Pancreas (tissue), 10 donors: ENCODE results near the gene RHOT2. TPM values are rescaled to one million over a fixed set of nuclear protein-coding genes. Genes with fewer than 3 reads are reported as not detected.

Experiments used
- ATAC-seq, 4 donors: fragments of 200-7000 bp; cut with Tn5 transposase; one replicate each; pipeline versions ENCODE4 v1.8.0 to v1.9.1; 2020; ENCODE audit warnings: mild to moderate bottlenecking in 4 of 4, moderate library complexity in 4 of 4
- DNase-seq, 6 donors: peaks; one replicate each; pipeline ENCODE4 v3.0.0-alpha.2; 2020
- FAIRE-seq: peaks from 2 replicates; lab custom pipeline; 2012; peaks lifted over from hg19 to GRCh38; lab: Jason Lieb, UNC
- H3K27ac ChIP-seq, 4 donors: fragments of 200-600 bp; sonication (generic); 1 replicate in 3 of 4; 2 replicates in 1 of 4; pipeline versions ENCODE4 v1.5.0 to v1.8.0; 2020
- H3K27me3 ChIP-seq, 4 donors: fragments of 200-600 bp; one replicate each; pipeline ENCODE4 v1.8.0; 2021
- H3K36me3 ChIP-seq, 3 donors: fragments of 200-600 bp; sonication (generic) in 1 of 3; one replicate each; pipeline versions ENCODE4 v1.5.0 to v1.8.0; 2020 to 2021
- H3K4me1 ChIP-seq, 3 donors: fragments of 200-600 bp; one replicate each; pipeline ENCODE4 v1.8.0; 2021
- H3K4me3 ChIP-seq, 4 donors: fragments of 200-600 bp; sonication (generic) in 2 of 4; one replicate each; pipeline versions ENCODE4 v1.5.0 to v1.8.0; 2020 to 2021
- H3K9me3 ChIP-seq, 4 donors: fragments of 200-600 bp; one replicate each; pipeline ENCODE4 v1.8.0; 2021
- CTCF ChIP-seq, 4 donors: fragments of 200-600 bp; sonication (generic) in 3 of 4; IDR thresholded peaks; one replicate each; pipeline versions ENCODE4 v1.5.0 to v1.8.0; 2021; ENCODE audit warnings: antibody characterized with exemption in 4 of 4
- WGBS, 2 donors: extraction: QIAGEN DNeasy Blood & Tissue Kit; methylation state at CpG; one replicate each; pipeline ENCODE4 v1.1.7; 2013; 5-methylcytosine and 5-hydroxymethylcytosine counted together
- intact Hi-C, 3 donors: fragments of 100-400 bp; cut with DNase I; formaldehyde crosslinking; loops; one replicate each; pipeline versions ENCODE4 v1.11.1 to v1.14.2; 2022
- polyA plus RNA-seq, 2 donors: library from polyadenylated mRNA; stranded (reverse); fragments of 200-250 nt; gene quantifications; one replicate each; pipeline ENCODE4 v1.2.3, GENCODE V29; 2013
- total RNA-seq, 6 donors: library from RNA; stranded (reverse); fragmentation: NEBNext Ultra II Directional in 4 of 6; extraction: Animal tissue kit (Norgen Biotek cat#: 25700) in 4 of 6; gene quantifications; one replicate each; pipeline versions ENCODE4 v1.2.1 to v1.2.4, GENCODE V29; 2021 to 2023
- donor health status: healthy with polysubstance abuse.
- donor health status: DM: no; HTN: no; CAD: no; lungs with moderate emphysema.
- donor health status: DM: no; HTN: no; CAD: no.
- donor health status: control.
- donor health status: control.
- donor health status: Bipolar disorder and iron deficiency.
- donor health status: DM: yes; HTN: yes; CAD: no.
- donor health status: DM: no; HTN: no; CAD: no.
- donor health status: DM: no; HTN: no; CAD: no.
- donor health status: DM: yes; HTN: yes; CAD: no.

Gene RHOT2
- total and polyA plus RNA-seq, 8 donors: 33.5 to 265 (median 48.8) TPM

DNA sequence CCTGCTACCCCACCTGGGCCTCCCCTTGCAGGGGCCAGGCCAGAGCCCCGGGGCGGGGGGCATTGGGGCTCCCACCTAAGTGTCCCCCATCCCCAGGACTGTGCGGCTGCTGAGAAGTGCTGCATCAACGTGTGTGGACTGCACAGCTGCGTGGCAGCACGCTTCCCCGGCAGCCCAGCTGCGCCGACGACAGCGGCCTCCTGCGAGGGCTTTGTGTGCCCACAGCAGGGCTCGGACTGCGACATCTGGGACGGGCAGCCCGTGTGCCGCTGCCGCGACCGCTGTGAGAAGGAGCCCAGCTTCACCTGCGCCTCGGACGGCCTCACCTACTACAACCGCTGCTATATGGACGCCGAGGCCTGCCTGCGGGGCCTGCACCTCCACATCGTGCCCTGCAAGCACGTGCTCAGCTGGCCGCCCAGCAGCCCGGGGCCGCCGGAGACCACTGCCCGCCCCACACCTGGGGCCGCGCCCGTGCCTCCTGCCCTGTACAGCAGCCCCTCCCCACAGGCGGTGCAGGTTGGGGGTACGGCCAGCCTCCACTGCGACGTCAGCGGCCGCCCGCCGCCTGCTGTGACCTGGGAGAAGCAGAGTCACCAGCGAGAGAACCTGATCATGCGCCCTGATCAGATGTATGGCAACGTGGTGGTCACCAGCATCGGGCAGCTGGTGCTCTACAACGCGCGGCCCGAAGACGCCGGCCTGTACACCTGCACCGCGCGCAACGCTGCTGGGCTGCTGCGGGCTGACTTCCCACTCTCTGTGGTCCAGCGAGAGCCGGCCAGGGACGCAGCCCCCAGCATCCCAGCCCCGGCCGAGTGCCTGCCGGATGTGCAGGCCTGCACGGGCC, 35.2 kb upstream of the RHOT2 start:
- Histone ChIP-seq H3K27me3 (no peaks in the 10 kb centered on the region), H3K9me3 (no peaks in the 10 kb centered on the region), H3K4me1 (peaks cover 8 to 10% (median 8%) of the 10 kb centered on the region in 3 donors), H3K36me3 (peaks cover 0 to 18% (median 5%) of the 10 kb centered on the region in 3 donors), H3K4me3 (no peak overlapping the region), H3K27ac (no peak overlapping the region)
- intact Hi-C loops: no loop called here
- FAIRE-seq (no peak), DNase-seq (peak in 4 of 6 donors; percentile 17 to 80 (median 52)), ATAC-seq (no peak)
- TF ChIP-seq CTCF (IDR thresholded peaks at IDR 0.05): no peak
- 94% methylated on average over 67 of the region's 67 CpGs for WGBS, 2 donors

DNA sequence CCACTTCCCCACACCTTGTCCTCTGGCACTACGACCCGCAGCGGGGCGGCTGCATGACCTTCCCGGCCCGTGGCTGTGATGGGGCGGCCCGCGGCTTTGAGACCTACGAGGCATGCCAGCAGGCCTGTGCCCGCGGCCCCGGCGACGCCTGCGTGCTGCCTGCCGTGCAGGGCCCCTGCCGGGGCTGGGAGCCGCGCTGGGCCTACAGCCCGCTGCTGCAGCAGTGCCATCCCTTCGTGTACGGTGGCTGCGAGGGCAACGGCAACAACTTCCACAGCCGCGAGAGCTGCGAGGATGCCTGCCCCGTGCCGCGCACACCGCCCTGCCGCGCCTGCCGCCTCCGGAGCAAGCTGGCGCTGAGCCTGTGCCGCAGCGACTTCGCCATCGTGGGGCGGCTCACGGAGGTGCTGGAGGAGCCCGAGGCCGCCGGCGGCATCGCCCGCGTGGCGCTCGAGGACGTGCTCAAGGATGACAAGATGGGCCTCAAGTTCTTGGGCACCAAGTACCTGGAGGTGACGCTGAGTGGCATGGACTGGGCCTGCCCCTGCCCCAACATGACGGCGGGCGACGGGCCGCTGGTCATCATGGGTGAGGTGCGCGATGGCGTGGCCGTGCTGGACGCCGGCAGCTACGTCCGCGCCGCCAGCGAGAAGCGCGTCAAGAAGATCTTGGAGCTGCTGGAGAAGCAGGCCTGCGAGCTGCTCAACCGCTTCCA, 34.4 kb upstream of the RHOT2 start:
- 96 to 98% methylated on average over 72 to 74 of the region's 74 CpGs for WGBS, 2 donors
- FAIRE-seq (no peak), ATAC-seq (no peak), DNase-seq (peak in 3 of 6 donors; percentile 32 to 78 (median 53))
- intact Hi-C loops: no loop called here
- Histone ChIP-seq H3K36me3 (peaks cover 0 to 13% (median 0%) of the 10 kb centered on the region in 3 donors), H3K9me3 (no peaks in the 10 kb centered on the region), H3K4me3 (no peak overlapping the region), H3K27me3 (no peaks in the 10 kb centered on the region), H3K27ac (no peak overlapping the region), H3K4me1 (peaks cover 12 to 16% (median 14%) of the 10 kb centered on the region in 3 donors)
- no peak for TF ChIP-seq CTCF (IDR thresholded peaks at IDR 0.05)

GRCh38 chr16:634051-634670, 33.8 kb upstream of the RHOT2 start:
- TF ChIP-seq CTCF (IDR thresholded peaks at IDR 0.05): no peak
- intact Hi-C loops: no loop called here
- no peak overlapping the region for H3K27ac ChIP-seq
- WGBS, 2 donors: 88 to 90% methylated on average over 21 to 22 of the region's 22 CpGs
- H3K36me3 ChIP-seq: peaks cover 0 to 8% (median 0%) of the 10 kb centered on the region in 3 donors
- ATAC-seq (no peak), DNase-seq (peak in 2 of 6 donors; percentile 46 to 49), FAIRE-seq (no peak)
- no peak overlapping the region for H3K4me3 ChIP-seq
- H3K9me3 ChIP-seq: no peaks in the 10 kb centered on the region
- H3K4me1 ChIP-seq: peaks cover 12 to 16% (median 14%) of the 10 kb centered on the region in 3 donors
- H3K27me3 ChIP-seq: no peaks in the 10 kb centered on the region

DNA sequence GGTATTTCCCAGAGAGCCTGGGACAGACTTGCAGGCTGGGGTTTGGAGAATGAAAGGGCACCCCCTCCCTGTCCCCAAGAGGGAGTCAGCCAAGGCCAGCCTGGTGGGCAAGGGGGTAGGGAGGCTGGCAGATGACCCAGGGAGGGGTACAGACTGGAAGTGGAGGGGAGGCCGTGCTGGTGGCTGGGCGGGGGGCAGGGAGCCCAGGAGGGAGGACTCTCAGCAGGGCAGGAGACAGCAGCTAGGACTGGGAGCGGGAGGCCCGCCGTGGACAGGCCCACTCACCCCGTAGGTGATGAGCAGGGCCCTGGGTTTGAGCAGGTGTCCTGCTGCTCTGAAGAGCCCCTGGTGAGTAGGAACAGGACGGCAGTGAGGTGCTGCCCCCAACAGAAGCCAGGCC, 32.9 kb upstream of the RHOT2 start:
- FAIRE-seq: no peak
- no peak for ATAC-seq
- no peaks in the 10 kb centered on the region for H3K9me3 ChIP-seq
- H3K36me3 ChIP-seq: peaks cover 0 to 8% (median 0%) of the 10 kb centered on the region in 3 donors
- 84 to 90% methylated on average over 7 of the region's 7 CpGs for WGBS, 2 donors
- DNase-seq: peak in 1 of 6 donors; percentile 67
- H3K4me1 ChIP-seq: peaks cover 12 to 16% (median 14%) of the 10 kb centered on the region in 3 donors
- intact Hi-C loops: no loop called here
- no peak for TF ChIP-seq CTCF (IDR thresholded peaks at IDR 0.05)
- no peak overlapping the region for H3K27ac ChIP-seq
- H3K4me3 ChIP-seq: peak overlapping the region in 2 of 4 donors; percentile 78 to 81
- no peaks in the 10 kb centered on the region for H3K27me3 ChIP-seq
